ENCODE results near the gene THOC1.
"Not testable (repeated sequence)": the region's sequence is repeated elsewhere in the genome, so short reads cannot be mapped to it uniquely, and the experiment has no call there.

The THOC1 gene

GRCh38 chr18:267688-268552 is at the start of gene THOC1:
TSS of gene THOC1 (minus strand) at chr18:268047. CDS start at chr18:268019, 28 bp downstream.
- Mint-ChIP-seq H3K36me3 (peaks cover 14 to 23% of the 10 kb centered on the region in 2 donors), H3K27me3 (no peaks in the 10 kb centered on the region), H3K4me1 (peaks cover 14 to 22% of the 10 kb centered on the region in 2 donors), H3K9me3 (no peaks in the 10 kb centered on the region), H3K27ac (peak within 1 kb of the TSS; percentile 100), H3K4me3 (peak within 1 kb of the TSS; percentile 99 to 100)
- DNase-seq, result peak; percentile 95
- peak; percentile 95 for ATAC-seq (replicated peaks)

GRCh38 chr18:317618-318017 is 49.8 kb upstream of the THOC1 start:
- no peaks in the 10 kb centered on the region for H3K9me3 Mint-ChIP-seq

GRCh38 chr18:316393-316792 is 48.5 kb upstream of the THOC1 start:
- no peaks in the 10 kb centered on the region for H3K9me3 Mint-ChIP-seq
- H3K27ac Mint-ChIP-seq, result no peak overlapping the region
- H3K27me3 Mint-ChIP-seq, result peaks cover 0 to 4% of the 10 kb centered on the region in 2 donors
- ATAC-seq (replicated peaks) (no peak), DNase-seq (no peak)
- H3K4me1 Mint-ChIP-seq, result peaks cover 0 to 1% of the 10 kb centered on the region in 2 donors
- no peaks in the 10 kb centered on the region for H3K36me3 Mint-ChIP-seq
- H3K4me3 Mint-ChIP-seq, result no peak overlapping the region

More at GRCh38 chr18:317618-318017, 49.8 kb upstream of the THOC1 start:
- peaks cover 3 to 6% of the 10 kb centered on the region in 2 donors for H3K4me1 Mint-ChIP-seq
- peaks cover 2% of the 10 kb centered on the region in 2 donors for H3K27me3 Mint-ChIP-seq
- H3K27ac Mint-ChIP-seq, result no peak overlapping the region
- ATAC-seq (replicated peaks) (no peak), DNase-seq (no peak)
- H3K4me3 Mint-ChIP-seq, result no peak overlapping the region
- no peaks in the 10 kb centered on the region for H3K36me3 Mint-ChIP-seq

- DNase-seq (no peak), ATAC-seq (replicated peaks) (no peak)
- H3K9me3 Mint-ChIP-seq, result no peaks in the 10 kb centered on the region
- no peak overlapping the region for H3K27ac Mint-ChIP-seq
- no peaks in the 10 kb centered on the region for H3K36me3 Mint-ChIP-seq
- peaks cover 0 to 4% of the 10 kb centered on the region in 2 donors for H3K27me3 Mint-ChIP-seq
- no peak overlapping the region for H3K4me3 Mint-ChIP-seq
- no peaks in the 10 kb centered on the region for H3K4me1 Mint-ChIP-seq
Measured at GRCh38 chr18:313931-314330, 46.1 kb upstream of the THOC1 start.

GRCh38 chr18:312415-312814 is 44.6 kb upstream of the THOC1 start:
- ATAC-seq (replicated peaks) (no peak), DNase-seq (no peak)
- no peak overlapping the region for H3K27ac Mint-ChIP-seq
- peaks cover 2 to 6% of the 10 kb centered on the region in 2 donors for H3K27me3 Mint-ChIP-seq
- no peaks in the 10 kb centered on the region for H3K36me3 Mint-ChIP-seq
- H3K4me1 Mint-ChIP-seq, result no peaks in the 10 kb centered on the region
- H3K9me3 Mint-ChIP-seq, result no peaks in the 10 kb centered on the region
- no peak overlapping the region for H3K4me3 Mint-ChIP-seq

- H3K36me3 Mint-ChIP-seq, result no peaks in the 10 kb centered on the region
- H3K9me3 Mint-ChIP-seq, result no peaks in the 10 kb centered on the region
- peak overlapping the region; percentile 37 for H3K27ac Mint-ChIP-seq
- ATAC-seq (replicated peaks) (no peak), DNase-seq (no peak)
- no peak overlapping the region for H3K4me3 Mint-ChIP-seq
- no peaks in the 10 kb centered on the region for H3K4me1 Mint-ChIP-seq
- peaks cover 4 to 17% of the 10 kb centered on the region in 2 donors for H3K27me3 Mint-ChIP-seq
Measured at GRCh38 chr18:310042-310441, 42.2 kb upstream of the THOC1 start.

GRCh38 chr18:308086-308485 is 40.2 kb upstream of the THOC1 start:
- H3K4me1 Mint-ChIP-seq; ATAC-seq (replicated peaks); H3K36me3 Mint-ChIP-seq; H3K27ac Mint-ChIP-seq; H3K9me3 Mint-ChIP-seq; H3K4me3 Mint-ChIP-seq; DNase-seq: not testable (repeated sequence)
- H3K27me3 Mint-ChIP-seq, result peaks cover 4 to 17% of the 10 kb centered on the region in 2 donors

- no peaks in the 10 kb centered on the region for H3K4me1 Mint-ChIP-seq
- H3K36me3 Mint-ChIP-seq, result no peaks in the 10 kb centered on the region
- no peak overlapping the region for H3K27ac Mint-ChIP-seq
- H3K9me3 Mint-ChIP-seq, result no peaks in the 10 kb centered on the region
- no peak overlapping the region for H3K4me3 Mint-ChIP-seq
- H3K27me3 Mint-ChIP-seq, result peaks cover 4 to 13% of the 10 kb centered on the region in 2 donors
- DNase-seq (no peak), ATAC-seq (replicated peaks) (no peak)
Measured at GRCh38 chr18:306608-307255, 38.9 kb upstream of the THOC1 start.

GRCh38 chr18:305003-305501 is 37.2 kb upstream of the THOC1 start:
- no peaks in the 10 kb centered on the region for H3K9me3 Mint-ChIP-seq
- H3K4me3 Mint-ChIP-seq, result no peak overlapping the region
- H3K27me3 Mint-ChIP-seq, result peaks cover 4 to 13% of the 10 kb centered on the region in 2 donors
- no peak for ATAC-seq (replicated peaks)
- H3K36me3 Mint-ChIP-seq, result no peaks in the 10 kb centered on the region
- H3K27ac Mint-ChIP-seq, result no peak overlapping the region
- H3K4me1 Mint-ChIP-seq, result no peaks in the 10 kb centered on the region
- DNase-seq, result no peak

GRCh38 chr18:303607-304006 is 35.8 kb upstream of the THOC1 start:
- DNase-seq (no peak), ATAC-seq (replicated peaks) (no peak)
- H3K4me3 Mint-ChIP-seq, result no peak overlapping the region
- H3K36me3 Mint-ChIP-seq, result no peaks in the 10 kb centered on the region
- H3K27ac Mint-ChIP-seq, result no peak overlapping the region
- H3K4me1 Mint-ChIP-seq, result no peaks in the 10 kb centered on the region
- H3K9me3 Mint-ChIP-seq, result no peaks in the 10 kb centered on the region
- peaks cover 4 to 13% of the 10 kb centered on the region in 2 donors for H3K27me3 Mint-ChIP-seq

GRCh38 chr18:303011-303410 is 35.2 kb upstream of the THOC1 start:
- Mint-ChIP-seq H3K36me3 (no peaks in the 10 kb centered on the region), H3K27ac (no peak overlapping the region), H3K9me3 (no peaks in the 10 kb centered on the region), H3K27me3 (peaks cover 4 to 13% of the 10 kb centered on the region in 2 donors), H3K4me1 (no peaks in the 10 kb centered on the region), H3K4me3 (no peak overlapping the region)
- ATAC-seq (replicated peaks) (no peak), DNase-seq (no peak)

- DNase-seq, result no peak
- no peak for ATAC-seq (replicated peaks)
- Mint-ChIP-seq H3K4me3 (no peak overlapping the region), H3K36me3 (no peaks in the 10 kb centered on the region), H3K27me3 (peaks cover 0 to 9% of the 10 kb centered on the region in 2 donors), H3K27ac (no peak overlapping the region), H3K9me3 (no peaks in the 10 kb centered on the region), H3K4me1 (no peaks in the 10 kb centered on the region)
Measured at GRCh38 chr18:302097-302496, 34.2 kb upstream of the THOC1 start.

GRCh38 chr18:297936-298335 is 30.1 kb upstream of the THOC1 start:
- H3K27me3 Mint-ChIP-seq, result peaks cover 0 to 8% of the 10 kb centered on the region in 2 donors
- H3K4me3 Mint-ChIP-seq, result no peak overlapping the region
- no peak overlapping the region for H3K27ac Mint-ChIP-seq
- ATAC-seq (replicated peaks), result no peak
- no peaks in the 10 kb centered on the region for H3K36me3 Mint-ChIP-seq
- no peaks in the 10 kb centered on the region for H3K4me1 Mint-ChIP-seq
- DNase-seq, result no peak
- H3K9me3 Mint-ChIP-seq, result no peaks in the 10 kb centered on the region

GRCh38 chr18:295756-296490 is 28.1 kb upstream of the THOC1 start:
- no peak for ATAC-seq (replicated peaks)
- Mint-ChIP-seq H3K9me3 (no peaks in the 10 kb centered on the region), H3K27ac (no peak overlapping the region), H3K27me3 (peaks cover 0 to 12% of the 10 kb centered on the region in 2 donors), H3K4me1 (no peaks in the 10 kb centered on the region), H3K36me3 (no peaks in the 10 kb centered on the region), H3K4me3 (no peak overlapping the region)
- DNase-seq, result no peak

Data from stimulated activated naive B cell treated with anti-CD40 and anti-IgM and Interleukin-4, amounts not matched to agents 10 μg/mL and 1 μg/mL and 100 μg/mL, for 72 hours (primary cell).